Astrocyte of the hippocampus (primary cell): ENCODE measurements around the gene PCDHGA10.
A peak's percentile ranks its signal among the peaks of the same experiment; 100 is the strongest.
"Not testable (repeated sequence)": the region's sequence is repeated elsewhere in the genome, so short reads cannot be mapped to it uniquely, and the experiment has no call there.

Source experiments
- DNase-seq: peaks from one replicate; pipeline ENCODE4 v3.0.0; 2011; ENCODE audit warnings: low read depth, low spot score

The PCDHGA10 gene

DNA sequence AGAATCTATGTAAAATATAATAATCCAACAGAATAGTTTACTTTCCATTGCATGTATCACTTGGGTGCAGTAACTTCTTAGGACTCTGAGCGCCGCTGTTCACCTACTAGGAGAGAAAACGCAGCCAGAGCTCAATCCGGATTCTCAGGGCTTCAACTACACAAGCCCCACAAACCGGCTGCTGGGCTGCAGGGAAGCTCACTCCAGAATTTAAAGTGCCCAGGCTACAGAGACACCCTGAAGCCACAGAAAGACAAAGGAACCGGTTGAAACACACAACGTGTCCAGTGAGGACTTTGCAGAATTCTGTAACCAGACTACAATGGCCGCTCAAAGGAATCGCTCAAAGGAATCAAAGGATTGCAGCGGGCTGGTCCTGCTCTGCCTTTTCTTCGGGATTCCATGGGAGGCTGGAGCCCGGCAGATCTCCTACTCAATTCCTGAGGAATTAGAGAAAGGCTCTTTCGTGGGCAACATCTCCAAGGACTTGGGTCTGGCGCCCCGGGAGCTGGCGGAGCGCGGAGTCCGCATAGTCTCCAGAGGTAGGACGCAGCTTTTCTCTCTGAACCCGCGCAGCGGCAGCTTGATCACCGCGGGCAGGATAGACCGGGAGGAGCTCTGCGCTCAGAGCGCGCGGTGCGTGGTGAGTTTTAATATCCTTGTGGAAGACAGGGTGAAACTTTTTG, at the start of gene PCDHGA10:
PCDHGA10 (plus strand) TSS at position 134 of the 686 bp plus-strand sequence; CDS start at position 323, 189 bp downstream.
- DNase-seq, result peak; percentile 70

- DNase-seq, result peak; percentile 20
Observed at GRCh38 chr5:141363952-141364660, 48.7 kb upstream of the PCDHGA10 start, which contains the start of gene PCDHGA5. Gene PCDHGA5, plus strand, starts transcription at chr5:141364162. Its CDS starts 169 bp downstream, at chr5:141364331.

DNA sequence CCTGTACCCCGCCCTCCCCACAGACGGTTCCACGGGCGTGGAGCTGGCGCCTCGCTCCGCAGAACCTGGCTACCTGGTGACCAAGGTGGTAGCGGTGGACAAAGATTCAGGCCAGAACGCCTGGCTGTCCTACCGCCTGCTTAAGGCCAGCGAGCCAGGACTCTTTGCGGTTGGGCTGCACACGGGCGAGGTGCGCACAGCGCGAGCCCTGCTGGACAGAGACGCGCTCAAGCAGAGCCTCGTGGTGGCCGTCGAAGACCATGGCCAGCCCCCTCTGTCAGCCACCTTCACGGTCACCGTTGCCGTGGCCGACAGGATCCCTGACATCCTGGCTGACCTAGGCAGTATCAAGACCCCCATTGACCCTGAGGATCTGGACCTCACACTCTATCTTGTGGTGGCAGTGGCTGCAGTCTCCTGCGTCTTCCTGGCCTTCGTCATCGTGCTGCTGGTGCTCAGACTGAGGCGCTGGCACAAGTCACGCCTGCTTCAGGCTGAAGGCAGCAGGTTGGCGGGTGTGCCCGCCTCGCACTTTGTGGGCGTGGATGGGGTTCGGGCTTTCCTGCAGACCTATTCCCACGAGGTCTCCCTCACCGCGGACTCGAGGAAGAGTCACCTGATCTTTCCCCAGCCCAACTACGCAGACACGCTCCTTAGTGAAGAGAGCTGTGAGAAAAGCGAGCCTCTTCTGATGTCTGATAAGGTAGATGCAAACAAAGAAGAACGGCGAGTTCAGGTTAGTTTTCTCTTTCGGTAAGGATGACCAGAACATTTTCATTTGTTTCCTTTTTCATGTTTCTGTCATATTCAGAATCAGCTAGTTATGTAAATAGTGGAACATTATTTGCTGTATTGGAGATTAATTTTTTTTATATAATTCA, 46.5 kb upstream of the PCDHGA10 start:
- DNase-seq, result no peak

- peak; percentile 60 for DNase-seq
Observed at GRCh38 chr5:141369994-141370848, 42.6 kb upstream of the PCDHGA10 start, which contains the start of gene PCDHGB3. Gene PCDHGB3, plus strand, starts transcription at chr5:141370242. Its CDS starts 153 bp downstream, at chr5:141370395.

DNA sequence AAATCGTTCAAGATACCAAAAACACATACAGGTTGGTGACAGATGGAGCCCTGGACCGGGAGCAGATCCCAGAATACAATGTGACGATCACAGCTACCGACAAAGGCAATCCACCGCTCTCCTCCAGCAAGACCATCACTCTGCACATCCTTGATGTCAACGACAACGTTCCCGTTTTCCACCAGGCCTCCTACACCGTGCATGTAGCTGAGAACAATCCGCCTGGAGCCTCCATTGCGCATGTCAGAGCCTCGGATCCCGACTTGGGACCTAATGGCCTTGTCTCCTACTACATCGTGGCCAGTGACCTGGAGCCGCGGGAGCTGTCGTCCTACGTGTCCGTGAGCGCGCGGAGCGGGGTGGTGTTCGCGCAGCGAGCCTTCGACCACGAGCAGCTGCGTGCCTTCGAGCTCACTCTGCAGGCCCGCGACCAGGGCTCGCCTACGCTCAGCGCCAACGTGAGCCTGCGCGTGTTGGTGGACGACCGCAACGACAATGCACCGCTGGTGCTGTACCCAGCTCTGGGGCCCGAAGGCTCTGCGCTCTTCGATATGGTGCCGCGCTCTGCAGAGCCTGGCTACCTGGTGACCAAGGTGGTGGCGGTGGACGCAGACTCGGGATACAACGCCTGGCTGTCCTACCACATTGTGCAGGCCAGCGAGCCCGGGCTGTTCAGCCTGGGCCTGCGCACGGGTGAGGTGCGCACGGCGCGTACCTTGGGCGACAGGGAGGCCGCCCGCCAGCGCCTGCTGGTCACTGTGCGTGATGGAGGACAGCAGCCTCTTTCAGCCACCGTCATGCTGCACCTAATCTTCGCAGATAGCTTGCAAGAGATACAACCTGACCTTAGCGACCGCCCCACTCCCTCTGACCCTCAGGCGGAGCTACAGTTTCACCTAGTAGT, 41.0 kb upstream of the PCDHGA10 start:
- DNase-seq, result no peak

DNA sequence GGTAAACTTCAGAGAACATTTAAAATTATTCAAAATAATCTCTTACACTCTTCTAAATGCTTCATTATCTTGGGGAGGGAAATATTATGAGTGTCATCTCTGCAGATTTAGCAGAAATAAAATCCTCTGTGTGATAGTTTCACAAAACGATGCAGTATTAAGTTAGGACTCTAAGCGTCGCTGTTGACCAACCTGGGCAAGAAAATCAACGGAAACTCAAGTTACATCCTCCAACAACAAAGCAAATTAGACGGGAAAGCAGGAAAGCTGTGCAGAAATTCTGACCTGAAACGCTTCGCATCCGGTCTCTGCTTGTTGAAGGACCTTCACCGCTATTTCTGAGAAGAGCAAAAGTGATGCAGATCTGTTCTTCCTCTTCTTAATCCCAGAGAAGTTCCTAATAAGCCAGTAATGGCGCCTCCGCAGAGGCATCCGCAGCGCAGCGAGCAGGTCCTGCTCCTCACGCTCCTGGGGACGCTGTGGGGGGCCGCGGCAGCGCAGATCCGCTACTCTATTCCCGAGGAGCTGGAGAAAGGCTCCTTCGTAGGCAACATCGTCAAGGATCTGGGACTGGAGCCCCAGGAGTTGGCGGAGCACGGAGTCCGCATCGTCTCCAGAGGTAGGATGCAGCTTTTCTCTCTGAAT, 39.0 kb upstream of the PCDHGA10 start, which contains the start of gene PCDHGA6:
PCDHGA6 (plus strand) TSS at position 219 of the 645 bp plus-strand sequence; CDS start at position 412, 193 bp downstream.
- peak; percentile 36 for DNase-seq

GRCh38 chr5:141374627-141375026, 38.2 kb upstream of the PCDHGA10 start:
- no peak for DNase-seq

GRCh38 chr5:141375444-141376155, 37.2 kb upstream of the PCDHGA10 start:
- DNase-seq, result not testable (repeated sequence)

- DNase-seq, result peak; percentile 51
Observed at GRCh38 chr5:141382469-141383294, 30.1 kb upstream of the PCDHGA10 start, which contains the start of gene PCDHGA7. Gene PCDHGA7, plus strand, starts transcription at chr5:141382742. Its CDS starts 158 bp downstream, at chr5:141382900.

- no peak for DNase-seq
Observed at GRCh38 chr5:141383345-141383744, 29.4 kb upstream of the PCDHGA10 start.

GRCh38 chr5:141384471-141385267, 28.1 kb upstream of the PCDHGA10 start:
- DNase-seq, result no peak

DNA sequence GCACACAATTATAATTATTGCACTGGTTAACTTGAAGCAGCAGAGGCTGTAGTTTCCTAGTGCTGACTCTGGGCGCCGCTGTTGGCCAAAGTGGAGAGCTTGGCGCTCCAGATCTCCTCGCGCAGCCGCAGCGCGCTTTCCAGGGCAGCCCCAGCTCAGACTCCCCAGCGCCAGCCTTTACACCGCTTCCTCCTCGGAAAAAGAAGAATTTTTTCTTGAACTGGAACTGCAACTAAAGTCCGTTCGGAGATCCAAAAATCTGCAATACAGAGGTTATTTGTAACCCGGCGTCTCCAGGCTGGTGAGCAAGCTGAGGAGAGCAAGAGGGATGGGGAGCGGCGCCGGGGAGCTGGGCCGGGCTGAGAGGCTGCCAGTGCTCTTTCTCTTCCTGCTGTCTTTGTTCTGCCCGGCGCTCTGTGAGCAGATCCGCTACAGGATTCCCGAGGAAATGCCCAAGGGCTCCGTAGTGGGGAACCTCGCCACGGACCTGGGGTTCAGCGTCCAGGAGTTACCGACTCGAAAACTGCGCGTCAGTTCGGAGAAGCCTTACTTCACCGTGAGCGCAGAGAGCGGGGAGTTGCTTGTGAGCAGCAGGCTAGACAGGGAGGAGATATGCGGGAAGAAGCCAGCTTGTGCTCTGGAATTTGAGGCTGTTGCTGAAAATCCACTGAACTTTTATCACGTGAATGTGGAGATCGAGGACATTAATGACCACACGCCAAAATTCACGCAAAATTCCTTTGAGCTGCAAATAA, 25.1 kb upstream of the PCDHGA10 start, which contains the start of gene PCDHGB4:
PCDHGB4 (plus strand) TSS at position 142 of the 755 bp plus-strand sequence; CDS start at position 329, 187 bp downstream.
- DNase-seq, result peak; percentile 62

- no peak for DNase-seq
Observed at GRCh38 chr5:141388661-141389060, 24.1 kb upstream of the PCDHGA10 start.

DNA sequence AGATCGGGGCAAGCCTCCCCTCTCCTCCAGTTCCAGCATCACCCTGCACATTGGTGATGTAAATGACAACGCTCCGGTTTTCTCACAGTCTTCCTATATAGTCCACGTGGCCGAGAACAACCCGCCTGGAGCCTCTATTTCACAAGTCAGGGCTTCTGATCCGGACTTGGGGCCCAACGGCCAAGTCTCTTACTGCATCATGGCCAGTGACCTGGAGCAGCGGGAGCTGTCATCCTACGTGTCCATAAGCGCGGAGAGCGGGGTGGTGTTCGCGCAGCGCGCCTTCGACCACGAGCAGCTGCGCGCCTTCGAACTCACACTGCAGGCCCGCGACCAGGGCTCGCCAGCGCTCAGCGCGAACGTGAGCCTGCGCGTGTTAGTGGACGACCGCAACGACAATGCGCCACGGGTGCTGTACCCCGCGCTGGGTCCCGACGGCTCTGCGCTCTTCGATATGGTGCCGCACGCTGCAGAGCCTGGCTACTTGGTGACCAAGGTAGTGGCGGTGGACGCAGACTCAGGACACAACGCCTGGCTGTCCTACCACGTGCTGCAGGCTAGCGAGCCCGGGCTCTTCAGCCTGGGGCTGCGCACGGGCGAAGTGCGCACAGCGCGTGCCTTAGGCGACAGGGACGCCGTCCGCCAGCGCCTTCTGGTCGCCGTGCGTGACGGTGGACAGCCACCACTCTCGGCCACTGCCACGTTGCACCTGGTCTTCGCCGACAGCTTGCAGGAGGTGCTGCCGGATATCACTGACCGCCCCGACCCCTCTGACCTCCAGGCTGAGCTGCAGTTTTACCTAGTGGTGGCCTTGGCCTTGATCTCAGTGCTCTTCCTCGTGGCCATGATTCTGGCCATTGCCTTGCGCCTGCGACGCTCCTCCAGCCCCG, 23.4 kb upstream of the PCDHGA10 start:
- DNase-seq, result no peak
